ENCODE measurements around the gene GTF2A1.
A peak's percentile ranks its signal among the peaks of the same experiment; 100 is the strongest.

The GTF2A1 gene

GRCh38 chr14:81172881-81173280 lies 47.9 kb downstream of the GTF2A1 start:
- Mint-ChIP-seq H3K4me3 (no peak overlapping the region), H3K27ac (no peak overlapping the region), H3K27me3 (no peaks in the 10 kb centered on the region), H3K4me1 (ENCODE audit: low read depth) (peaks cover 31% of the 10 kb centered on the region), H3K9me3 (no peaks in the 10 kb centered on the region), H3K36me3 (ENCODE audit: low read depth) (peaks cover 13% of the 10 kb centered on the region)

- Mint-ChIP-seq H3K4me3 (no peak overlapping the region), H3K36me3 (ENCODE audit: low read depth) (peaks cover 11% of the 10 kb centered on the region), H3K27me3 (no peaks in the 10 kb centered on the region), H3K27ac (no peak overlapping the region), H3K4me1 (ENCODE audit: low read depth) (peaks cover 26% of the 10 kb centered on the region), H3K9me3 (no peaks in the 10 kb centered on the region)
Observed at GRCh38 chr14:81172353-81172752, 48.4 kb downstream of the GTF2A1 start.

GRCh38 chr14:81170829-81171195 lies 49.9 kb downstream of the GTF2A1 start:
- peak overlapping the region; percentile 90 for H3K4me3 Mint-ChIP-seq
- H3K27me3 Mint-ChIP-seq, result no peaks in the 10 kb centered on the region
- no peaks in the 10 kb centered on the region for H3K9me3 Mint-ChIP-seq
- peaks cover 8% of the 10 kb centered on the region for H3K36me3 Mint-ChIP-seq (ENCODE audit: low read depth)
- H3K4me1 Mint-ChIP-seq (ENCODE audit: low read depth), result peaks cover 19% of the 10 kb centered on the region
- peak overlapping the region; percentile 97 for H3K27ac Mint-ChIP-seq

- Mint-ChIP-seq H3K4me1 (ENCODE audit: low read depth) (peaks cover 19% of the 10 kb centered on the region), H3K4me3 (peak overlapping the region; percentile 90), H3K36me3 (ENCODE audit: low read depth) (peaks cover 8% of the 10 kb centered on the region), H3K9me3 (no peaks in the 10 kb centered on the region), H3K27me3 (no peaks in the 10 kb centered on the region), H3K27ac (peak overlapping the region; percentile 97)
Observed at GRCh38 chr14:81170104-81170828, 50.5 kb downstream of the GTF2A1 start.

GRCh38 chr14:81169711-81170103 lies 51.1 kb downstream of the GTF2A1 start:
- Mint-ChIP-seq H3K27me3 (no peaks in the 10 kb centered on the region), H3K4me1 (ENCODE audit: low read depth) (peaks cover 23% of the 10 kb centered on the region), H3K36me3 (ENCODE audit: low read depth) (peaks cover 4% of the 10 kb centered on the region), H3K27ac (peak overlapping the region; percentile 97), H3K9me3 (no peaks in the 10 kb centered on the region), H3K4me3 (peak overlapping the region; percentile 90)

GRCh38 chr14:81169267-81169666 lies 51.5 kb downstream of the GTF2A1 start:
- H3K4me3 Mint-ChIP-seq, result peak overlapping the region; percentile 90
- peaks cover 25% of the 10 kb centered on the region for H3K4me1 Mint-ChIP-seq (ENCODE audit: low read depth)
- H3K36me3 Mint-ChIP-seq (ENCODE audit: low read depth), result no peaks in the 10 kb centered on the region
- no peaks in the 10 kb centered on the region for H3K27me3 Mint-ChIP-seq
- H3K9me3 Mint-ChIP-seq, result no peaks in the 10 kb centered on the region
- peak overlapping the region; percentile 97 for H3K27ac Mint-ChIP-seq

GRCh38 chr14:81166121-81166520 lies 54.6 kb downstream of the GTF2A1 start:
- Mint-ChIP-seq H3K27ac (no peak overlapping the region), H3K4me1 (ENCODE audit: low read depth) (peaks cover 28% of the 10 kb centered on the region), H3K4me3 (no peak overlapping the region), H3K27me3 (no peaks in the 10 kb centered on the region), H3K36me3 (ENCODE audit: low read depth) (no peaks in the 10 kb centered on the region), H3K9me3 (no peaks in the 10 kb centered on the region)

GRCh38 chr14:81165188-81165587 lies 55.6 kb downstream of the GTF2A1 start:
- Mint-ChIP-seq H3K9me3 (no peaks in the 10 kb centered on the region), H3K27ac (no peak overlapping the region), H3K36me3 (ENCODE audit: low read depth) (no peaks in the 10 kb centered on the region), H3K4me1 (ENCODE audit: low read depth) (peaks cover 20% of the 10 kb centered on the region), H3K4me3 (no peak overlapping the region), H3K27me3 (no peaks in the 10 kb centered on the region)

- no peak overlapping the region for H3K4me3 Mint-ChIP-seq
- no peaks in the 10 kb centered on the region for H3K27me3 Mint-ChIP-seq
- no peaks in the 10 kb centered on the region for H3K9me3 Mint-ChIP-seq
- no peaks in the 10 kb centered on the region for H3K36me3 Mint-ChIP-seq (ENCODE audit: low read depth)
- H3K4me1 Mint-ChIP-seq (ENCODE audit: low read depth), result peaks cover 13% of the 10 kb centered on the region
- no peak overlapping the region for H3K27ac Mint-ChIP-seq
Observed at GRCh38 chr14:81164167-81164774, 56.5 kb downstream of the GTF2A1 start.

GRCh38 chr14:81162941-81163340 lies 57.8 kb downstream of the GTF2A1 start:
- Mint-ChIP-seq H3K4me3 (no peak overlapping the region), H3K27me3 (no peaks in the 10 kb centered on the region), H3K27ac (peak overlapping the region; percentile 49), H3K9me3 (no peaks in the 10 kb centered on the region), H3K36me3 (ENCODE audit: low read depth) (no peaks in the 10 kb centered on the region), H3K4me1 (ENCODE audit: low read depth) (peaks cover 11% of the 10 kb centered on the region)

GRCh38 chr14:81161749-81162148 lies 59.0 kb downstream of the GTF2A1 start:
- no peaks in the 10 kb centered on the region for H3K36me3 Mint-ChIP-seq (ENCODE audit: low read depth)
- no peak overlapping the region for H3K4me3 Mint-ChIP-seq
- no peaks in the 10 kb centered on the region for H3K27me3 Mint-ChIP-seq
- no peaks in the 10 kb centered on the region for H3K9me3 Mint-ChIP-seq
- no peak overlapping the region for H3K27ac Mint-ChIP-seq
- H3K4me1 Mint-ChIP-seq (ENCODE audit: low read depth), result peaks cover 11% of the 10 kb centered on the region

- Mint-ChIP-seq H3K4me1 (ENCODE audit: low read depth) (peaks cover 11% of the 10 kb centered on the region), H3K4me3 (no peak overlapping the region), H3K27me3 (no peaks in the 10 kb centered on the region), H3K9me3 (no peaks in the 10 kb centered on the region), H3K36me3 (ENCODE audit: low read depth) (no peaks in the 10 kb centered on the region), H3K27ac (no peak overlapping the region)
Observed at GRCh38 chr14:81161088-81161487, 59.7 kb downstream of the GTF2A1 start.

- no peak overlapping the region for H3K4me3 Mint-ChIP-seq
- peaks cover 15% of the 10 kb centered on the region for H3K4me1 Mint-ChIP-seq (ENCODE audit: low read depth)
- peaks cover 6% of the 10 kb centered on the region for H3K27me3 Mint-ChIP-seq
- H3K27ac Mint-ChIP-seq, result no peak overlapping the region
- no peaks in the 10 kb centered on the region for H3K9me3 Mint-ChIP-seq
- no peaks in the 10 kb centered on the region for H3K36me3 Mint-ChIP-seq (ENCODE audit: low read depth)
Observed at GRCh38 chr14:81157431-81157830, 63.3 kb downstream of the GTF2A1 start.

- Mint-ChIP-seq H3K27ac (peak overlapping the region; percentile 10), H3K4me3 (no peak overlapping the region)
Observed at GRCh38 chr14:81153187-81153586, 67.6 kb downstream of the GTF2A1 start.

GRCh38 chr14:81148635-81149034 lies 72.1 kb downstream of the GTF2A1 start:
- Mint-ChIP-seq H3K4me1 (ENCODE audit: low read depth) (peaks cover 25% of the 10 kb centered on the region), H3K27me3 (no peaks in the 10 kb centered on the region), H3K27ac (no peak overlapping the region), H3K36me3 (ENCODE audit: low read depth) (no peaks in the 10 kb centered on the region), H3K4me3 (no peak overlapping the region), H3K9me3 (no peaks in the 10 kb centered on the region)

More at GRCh38 chr14:81153187-81153586, 67.6 kb downstream of the GTF2A1 start:
- Mint-ChIP-seq H3K27me3 (peaks cover 6% of the 10 kb centered on the region), H3K9me3 (no peaks in the 10 kb centered on the region), H3K36me3 (ENCODE audit: low read depth) (no peaks in the 10 kb centered on the region), H3K4me1 (ENCODE audit: low read depth) (peaks cover 19% of the 10 kb centered on the region)

Data from stimulated activated naive CD8-positive, alpha-beta T cell treated with anti-CD3 and anti-CD28 coated beads, Interleukin-15, Interleukin-2, amounts not matched to agents 100 ng/mL and 50 ng/mL, for 24 hours (primary cell).